ENCODE data around the gene ADAMTS8. TPM values are rescaled to one million over a fixed set of nuclear protein-coding genes. Genes with fewer than 3 reads are reported as not detected.

Gene ADAMTS8
- total and polyA plus RNA-seq, 10 of the 15 experiments (the other 5 are each of a cell fraction or from before 2014, with no cell fraction given), result not detected

DNA sequence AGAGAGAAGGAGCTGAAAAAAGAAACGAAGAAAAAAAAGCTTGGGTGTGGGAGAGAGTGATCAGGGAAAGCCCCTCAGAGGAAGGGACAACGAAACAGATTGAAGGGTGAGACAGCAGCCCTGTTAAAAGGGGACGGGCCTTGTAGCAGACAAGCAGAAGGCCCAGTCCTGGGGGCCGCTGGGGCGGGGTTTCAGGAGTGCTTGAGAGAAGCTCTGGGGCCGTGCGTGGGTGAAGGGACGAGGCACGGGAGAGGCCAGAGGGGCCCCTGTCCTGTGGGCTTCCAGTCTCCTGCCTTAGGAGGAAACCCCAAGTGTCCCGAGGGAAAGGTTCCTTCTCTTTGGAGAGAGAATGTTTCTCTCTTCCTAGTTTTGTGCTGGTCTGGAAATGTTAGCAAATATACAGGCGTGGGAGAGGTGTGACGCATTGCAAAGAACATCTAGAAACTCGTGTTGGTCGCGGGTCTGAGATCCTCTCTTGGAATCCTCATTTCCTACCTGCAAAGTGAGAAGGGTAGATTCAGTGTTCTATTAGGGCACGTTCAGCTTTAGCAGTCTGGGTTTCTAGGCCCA lies 48.6 kb upstream of the ADAMTS8 start:
- no peaks in the 10 kb centered on the region for H3K36me3 ChIP-seq (ENCODE audit: control insufficient read depth in 2 of 2, insufficient read depth in 2 of 2, low read length in 1 of 2)
- H2AFZ ChIP-seq (ENCODE audit: control insufficient read depth, low read depth, low read length), result no peak overlapping the region
- POLR2A ChIA-PET, result interaction anchor here (0.5 kb wide), 1 partner anchor 18 kb away, joined by 6 read pairs; no protein-coding TSS in a partner anchor
- no peak for DNase-seq (ENCODE audit: low read depth, low spot score)
- H3K4me3 ChIP-seq, result no peak overlapping the region
- H3K79me2 ChIP-seq (ENCODE audit: control insufficient read depth, insufficient read depth, low read length), result no peaks in the 10 kb centered on the region
- in situ Hi-C loops (cut with MboI), result no loop called here
- no peak for TF ChIP-seq POLR2AphosphoS5 (IDR thresholded peaks at IDR 0.05; ENCODE audit: low read length)
- no peak for TF ChIP-seq NFYA (IDR thresholded peaks at IDR 0.05; ENCODE audit: borderline replicate concordance, low read depth, low read length)
- no peak for TF ChIP-seq TCF7 (IDR thresholded peaks at IDR 0.05; ENCODE audit: borderline replicate concordance)
- no peak for TF ChIP-seq SUPT20H (IDR thresholded peaks at IDR 0.05; ENCODE audit: borderline replicate concordance, control insufficient read depth, low read depth, low read length)
- TF ChIP-seq SUZ12 (IDR thresholded peaks at IDR 0.05; ENCODE audit: unreplicated experiment), result no peak
- TF ChIP-seq ZNF217 (IDR thresholded peaks at IDR 0.05), result no peak
- TF ChIP-seq SP1 (IDR thresholded peaks at IDR 0.05; ENCODE audit: low read depth, low read length), result no peak
- no peak for TF ChIP-seq POLR2A (IDR thresholded peaks at IDR 0.05; ENCODE audit: low read depth, low read length)
- TF ChIP-seq TCF12 (IDR thresholded peaks at IDR 0.05; ENCODE audit: low read depth, low read length), result no peak
- no peak for TF ChIP-seq TBL1XR1 (IDR thresholded peaks at IDR 0.05; ENCODE audit: low read depth, low read length)
- TF ChIP-seq, protein P1, sequence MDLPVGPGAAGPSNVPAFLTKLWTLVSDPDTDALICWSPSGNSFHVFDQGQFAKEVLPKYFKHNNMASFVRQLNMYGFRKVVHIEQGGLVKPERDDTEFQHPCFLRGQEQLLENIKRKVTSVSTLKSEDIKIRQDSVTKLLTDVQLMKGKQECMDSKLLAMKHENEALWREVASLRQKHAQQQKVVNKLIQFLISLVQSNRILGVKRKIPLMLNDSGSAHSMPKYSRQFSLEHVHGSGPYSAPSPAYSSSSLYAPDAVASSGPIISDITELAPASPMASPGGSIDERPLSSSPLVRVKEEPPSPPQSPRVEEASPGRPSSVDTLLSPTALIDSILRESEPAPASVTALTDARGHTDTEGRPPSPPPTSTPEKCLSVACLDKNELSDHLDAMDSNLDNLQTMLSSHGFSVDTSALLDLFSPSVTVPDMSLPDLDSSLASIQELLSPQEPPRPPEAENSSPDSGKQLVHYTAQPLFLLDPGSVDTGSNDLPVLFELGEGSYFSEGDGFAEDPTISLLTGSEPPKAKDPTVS (IDR thresholded peaks at IDR 0.05; ENCODE audit: low read depth, low read length), result no peak
- TF ChIP-seq SIN3A (IDR thresholded peaks at IDR 0.05; ENCODE audit: low read depth, low read length), result no peak
- TF ChIP-seq BRCA1 (IDR thresholded peaks at IDR 0.05; ENCODE audit: low read depth, low read length), result no peak
- no peak for TF ChIP-seq LARP7 (IDR thresholded peaks at IDR 0.05)
- TF ChIP-seq MEF2A (IDR thresholded peaks at IDR 0.05; ENCODE audit: insufficient read depth, low read depth, low read length), result no peak
- no peak for TF ChIP-seq CREM (IDR thresholded peaks at IDR 0.05; ENCODE audit: low read depth)
- TF ChIP-seq ATF2 (IDR thresholded peaks at IDR 0.05; ENCODE audit: low read length), result no peak
- no peak for TF ChIP-seq YY1 (IDR thresholded peaks at IDR 0.05; ENCODE audit: low read depth, low read length)
- no peak for TF ChIP-seq STAT3 (IDR thresholded peaks at IDR 0.05; ENCODE audit: low read depth, low read length)
- WGBS (ENCODE audit: insufficient coverage, insufficient replicate concordance, low lambda C conversion rate, missing lambda C conversion rate), result 23% methylated on average over 15 of the region's 16 CpGs
- no peak overlapping the region for H3K9ac ChIP-seq (ENCODE audit: control insufficient read depth, insufficient read depth, low read length)
- H3K9me3 ChIP-seq (replicated peaks; ENCODE audit: control insufficient read depth, insufficient read depth, low read length), result no peaks in the 10 kb centered on the region
- intact Hi-C loops (cut with micrococcal nuclease; ENCODE audit: unreplicated experiment), result no loop called here
- H4K20me1 ChIP-seq (ENCODE audit: control insufficient read depth, insufficient read depth), result no peaks in the 10 kb centered on the region
- CTCF ChIA-PET, result no interaction called here
- H3K27me3 ChIP-seq (replicated peaks in 1 of 2; ENCODE audit: control insufficient read depth in 2 of 2, insufficient read depth in 2 of 2, low read length in 1 of 2), result peaks cover 0 to 5% of the 10 kb centered on the region in 2 experiments; a peak in 1 of 4 replicates
- SMC1A ChIA-PET (ENCODE audit: uncharacterized antibody, unreplicated experiment), result no interaction called here
- no peak for ATAC-seq
- no TSS peak for BruUV-seq (replicated peaks)
- FAIRE-seq, result no peak
- H3K4me2 ChIP-seq (ENCODE audit: control insufficient read depth, insufficient read depth), result no peak overlapping the region
- RAD21 ChIA-PET (ENCODE audit: unreplicated experiment), result no interaction called here
- H3K4me1 ChIP-seq (ENCODE audit: control insufficient read depth, insufficient read depth, low read length), result no peaks in the 10 kb centered on the region
- no peak overlapping the region for H3K27ac ChIP-seq (ENCODE audit: control insufficient read depth, insufficient read depth)
